GM19238 (cell line): Measurements from ENCODE around the gene SMAD3.

Experiments used
- DNase-seq: peaks from one replicate; pipeline ENCODE4 v3.0.0; 2011; ENCODE audit warnings: low spot score; ENCODE audit not compliant: insufficient read length

SMAD3 gene

DNA sequence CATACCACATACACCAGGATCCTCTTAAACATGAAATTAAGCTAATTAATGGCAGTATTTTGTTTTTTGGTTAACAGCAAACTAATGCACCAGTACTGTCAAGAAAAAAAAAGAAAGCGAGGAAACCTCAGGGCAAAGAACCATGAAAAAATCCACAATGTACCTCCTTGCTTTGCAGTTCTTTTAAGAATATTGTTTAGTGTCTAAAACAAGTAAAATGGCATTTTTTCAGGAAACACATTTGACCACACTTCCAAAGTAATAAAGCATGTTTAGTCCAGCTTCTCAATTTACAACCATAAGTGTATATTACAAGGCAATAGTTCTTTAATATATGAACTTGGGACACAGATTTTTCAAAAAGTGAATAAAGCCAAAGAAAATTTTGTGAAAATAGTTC, 162.4 kb downstream of the SMAD3 start:
- no peak for DNase-seq

DNA sequence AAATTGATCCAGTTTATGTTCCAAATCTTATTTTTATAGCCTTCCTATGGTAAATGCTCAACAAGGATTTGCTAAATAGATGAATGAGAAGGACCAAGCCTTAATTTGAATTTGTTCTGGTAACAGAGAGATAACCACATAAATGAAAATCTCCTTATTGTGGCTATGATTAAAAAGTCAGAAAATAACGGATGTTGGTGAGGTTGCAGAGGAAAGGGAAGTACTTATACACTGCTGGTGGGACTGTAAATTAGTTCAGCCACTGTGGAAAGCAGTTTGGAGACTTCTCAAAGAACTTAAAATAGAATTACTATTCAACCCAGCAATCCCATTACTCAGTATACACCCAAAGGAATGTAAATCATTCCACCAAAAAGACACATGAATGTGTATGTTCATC, 162.9 kb downstream of the SMAD3 start:
- no peak for DNase-seq

DNA sequence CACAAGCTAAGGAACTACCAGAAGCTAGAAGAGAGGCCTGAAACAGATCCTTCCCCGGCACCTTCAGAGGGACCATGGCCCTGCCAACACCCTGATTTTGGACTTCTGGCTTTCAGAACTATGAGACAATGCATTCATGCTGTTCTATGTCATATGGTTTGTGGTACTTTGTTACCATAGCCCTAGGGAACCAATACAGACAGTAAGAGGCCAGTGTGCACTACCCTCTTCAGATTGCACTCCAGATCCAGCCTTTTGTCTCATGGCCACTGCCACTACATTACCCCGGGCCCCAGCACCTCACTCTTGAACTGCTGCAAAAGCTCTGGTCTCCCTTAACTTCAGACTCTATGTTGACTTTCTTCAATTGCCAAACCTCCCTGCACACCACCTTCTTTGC, 165.1 kb downstream of the SMAD3 start:
- no peak for DNase-seq

DNA sequence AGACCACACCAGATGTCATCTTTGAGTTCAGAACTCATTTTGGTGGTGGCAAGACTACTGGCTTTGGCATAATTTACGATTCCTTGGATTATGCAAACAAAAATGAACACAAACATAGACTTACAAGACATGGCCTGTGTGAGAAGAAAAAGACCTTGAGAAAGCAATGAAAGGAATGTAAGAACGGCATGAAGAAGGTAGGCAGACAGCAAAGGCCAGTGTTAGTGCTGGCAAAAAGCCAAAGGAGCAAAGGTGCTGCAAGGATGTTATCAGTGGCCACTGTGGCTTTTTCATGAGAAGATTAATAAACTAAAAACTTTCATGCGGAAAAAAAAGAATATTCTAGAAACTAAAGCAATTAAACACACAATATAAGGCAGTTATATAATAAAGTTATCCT, 167.2 kb downstream of the SMAD3 start:
- no peak for DNase-seq

DNA sequence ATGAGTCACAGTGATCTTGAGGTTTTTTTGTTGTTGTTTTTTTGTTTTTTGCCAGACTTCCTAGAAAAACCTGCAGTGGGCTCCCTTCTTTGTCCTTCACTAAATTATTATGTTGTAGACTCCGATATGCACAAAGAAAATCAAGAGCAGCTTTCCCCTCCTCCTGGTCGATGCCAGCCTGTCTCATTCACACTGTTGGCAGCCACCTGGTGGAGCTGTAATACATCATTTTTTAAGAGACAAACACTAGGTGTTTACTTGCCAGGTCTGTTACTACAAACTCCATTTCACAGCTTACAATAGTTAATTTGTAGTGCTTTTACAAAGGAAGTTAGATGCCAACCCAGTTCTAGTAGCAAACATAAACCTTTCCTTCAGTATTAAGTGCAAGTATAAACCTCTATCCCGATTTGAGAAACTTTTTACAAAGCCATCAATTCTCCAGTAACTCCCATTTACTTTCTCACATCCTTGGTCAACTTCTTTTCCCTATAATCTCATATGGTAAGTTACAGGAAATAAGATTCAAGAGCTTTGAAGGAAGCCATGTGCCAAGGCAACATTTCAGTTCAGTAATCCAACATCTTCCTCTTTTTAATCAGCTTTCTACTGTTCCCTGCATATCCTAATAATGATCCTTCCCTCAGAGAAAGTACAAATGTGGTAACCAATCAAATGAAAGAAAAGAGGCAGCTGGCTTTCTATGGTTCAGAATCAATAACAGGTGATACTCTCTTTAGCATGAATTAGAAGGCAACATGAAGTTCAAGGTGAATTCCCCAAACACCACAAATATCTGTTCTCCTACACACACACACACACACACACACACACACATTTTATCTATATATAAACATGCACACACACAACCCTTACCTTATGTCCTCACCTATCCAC, 175.1 kb downstream of the SMAD3 start:
- no peak for DNase-seq

DNA sequence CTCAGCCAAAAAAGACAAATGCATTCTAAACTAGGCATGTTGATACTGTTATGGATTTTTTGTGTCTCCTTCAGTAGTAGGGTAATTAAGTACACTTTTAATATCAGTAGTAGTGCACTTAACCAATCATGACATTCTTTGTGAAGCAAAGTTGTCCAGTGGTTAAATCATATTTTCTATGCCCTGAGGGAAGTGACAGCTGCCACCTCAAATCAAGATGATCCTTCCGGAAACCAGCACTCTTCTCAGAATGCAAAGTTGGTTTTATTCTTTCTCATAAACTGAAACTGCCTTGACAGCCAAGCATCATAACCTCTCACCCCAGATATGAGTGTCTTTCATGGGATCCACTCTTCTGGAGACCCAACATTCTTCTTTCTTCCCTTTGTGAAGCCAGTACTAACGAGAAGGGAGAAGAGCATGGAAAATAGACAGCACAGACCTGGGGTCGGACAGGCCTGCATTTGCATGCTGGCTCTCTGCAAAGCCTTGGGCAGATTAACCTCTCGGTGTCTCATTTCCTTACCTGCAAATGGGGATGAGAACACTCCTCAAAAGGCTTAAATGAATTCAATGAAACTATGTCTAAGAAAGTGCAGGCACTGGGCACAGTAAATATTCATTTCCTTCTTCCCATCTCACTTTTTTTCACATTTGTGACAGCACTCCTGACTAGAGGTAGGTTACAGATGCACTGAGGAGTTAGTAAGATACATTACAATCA, 175.9 kb downstream of the SMAD3 start:
- DNase-seq, result peak; percentile 50

DNA sequence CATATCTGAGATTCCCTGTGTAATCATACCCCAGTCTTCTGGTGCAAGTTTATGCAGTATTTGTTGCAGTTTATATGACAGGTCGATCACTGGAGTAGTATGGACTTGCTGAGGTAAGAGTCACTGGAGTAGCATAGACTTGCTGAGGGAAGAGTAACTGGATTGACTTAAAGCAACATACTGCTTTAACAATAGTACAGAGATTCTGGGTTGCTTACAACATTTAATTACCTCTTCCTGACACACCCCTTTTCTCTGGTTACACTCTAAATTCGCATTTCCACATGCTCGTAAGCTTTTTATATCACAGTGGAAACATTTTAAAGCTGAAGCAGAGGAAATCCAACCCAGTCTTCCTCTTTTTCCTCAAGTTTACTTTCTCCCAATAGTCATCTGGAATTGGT, 177.3 kb downstream of the SMAD3 start:
- DNase-seq, result no peak
